GM12892 (cell line): ENCODE results near the gene UBE2E1.
"Not testable (repeated sequence)": the region's sequence is repeated elsewhere in the genome, so short reads cannot be mapped to it uniquely, and the experiment has no call there.

ENCODE experiments used
- DNase-seq: peaks from one replicate; pipeline ENCODE4 v3.0.0; 2011; ENCODE audit not compliant: insufficient read length
- FAIRE-seq: peaks from 2 replicates; lab custom pipeline; 2011; peaks lifted over from hg19 to GRCh38; lab: Jason Lieb, UNC
- POLR2A ChIP-seq: IDR thresholded peaks from 2 replicates; pipeline ENCODE4 v1.6.1; 2011; ENCODE audit warnings: low read depth, low read length, control low read depth
- POLR2AphosphoS5 ChIP-seq: IDR thresholded peaks from 2 replicates; pipeline ENCODE4 v1.6.1; 2011; ENCODE audit warnings: low read depth, low read length, control low read depth
- TAF1 ChIP-seq: IDR thresholded peaks from 2 replicates; pipeline ENCODE4 v1.6.1; 2011; ENCODE audit warnings: low read depth, mild to moderate bottlenecking, control low read depth, low read length, borderline replicate concordance

UBE2E1 gene

DNA sequence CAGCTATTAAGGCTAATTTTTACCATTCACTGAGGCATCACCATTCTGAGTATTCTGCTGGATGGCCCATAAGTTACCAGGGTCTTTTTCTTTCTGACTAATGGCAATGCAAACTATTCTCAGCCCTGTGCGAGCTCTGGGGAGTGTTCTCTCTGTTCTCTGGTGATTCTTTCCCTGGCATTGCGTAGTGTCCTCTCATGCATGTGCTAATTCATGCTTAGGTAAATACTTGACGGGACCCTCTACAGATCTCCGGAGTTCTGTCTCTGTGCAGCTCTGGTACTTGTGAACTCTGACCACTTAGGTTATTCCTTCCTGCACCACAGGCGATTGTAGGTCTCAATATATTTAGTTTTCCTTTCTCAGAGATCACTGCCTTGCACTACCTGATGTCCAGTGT lies 34.8 kb downstream of the UBE2E1 start:
- DNase-seq = no peak
- no peak for FAIRE-seq
- TF ChIP-seq TAF1 (no peak), POLR2A (no peak), POLR2AphosphoS5 (no peak)

DNA sequence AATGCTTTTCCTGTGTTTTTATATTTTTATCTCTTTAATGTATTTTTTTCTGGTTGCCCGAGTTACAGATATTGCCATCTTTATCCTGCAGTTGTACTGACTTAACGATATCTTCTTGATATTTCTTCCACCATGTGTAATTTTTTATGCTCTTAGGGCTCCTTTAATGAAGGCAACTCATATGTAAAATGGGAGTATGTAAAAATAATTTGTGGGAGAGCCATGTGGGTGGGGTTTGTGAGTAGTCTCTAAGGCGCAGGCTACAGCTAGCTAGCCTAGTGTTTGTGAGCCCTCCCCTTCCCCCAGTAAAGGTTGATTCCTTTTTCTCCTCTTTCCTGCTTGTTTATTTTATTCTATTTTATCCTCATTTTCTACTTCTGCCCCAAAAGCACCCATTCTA lies 38.1 kb downstream of the UBE2E1 start:
- FAIRE-seq (no peak), DNase-seq (no peak)
- TF ChIP-seq TAF1 = no peak
- TF ChIP-seq POLR2AphosphoS5 = no peak
- no peak for TF ChIP-seq POLR2A

DNA sequence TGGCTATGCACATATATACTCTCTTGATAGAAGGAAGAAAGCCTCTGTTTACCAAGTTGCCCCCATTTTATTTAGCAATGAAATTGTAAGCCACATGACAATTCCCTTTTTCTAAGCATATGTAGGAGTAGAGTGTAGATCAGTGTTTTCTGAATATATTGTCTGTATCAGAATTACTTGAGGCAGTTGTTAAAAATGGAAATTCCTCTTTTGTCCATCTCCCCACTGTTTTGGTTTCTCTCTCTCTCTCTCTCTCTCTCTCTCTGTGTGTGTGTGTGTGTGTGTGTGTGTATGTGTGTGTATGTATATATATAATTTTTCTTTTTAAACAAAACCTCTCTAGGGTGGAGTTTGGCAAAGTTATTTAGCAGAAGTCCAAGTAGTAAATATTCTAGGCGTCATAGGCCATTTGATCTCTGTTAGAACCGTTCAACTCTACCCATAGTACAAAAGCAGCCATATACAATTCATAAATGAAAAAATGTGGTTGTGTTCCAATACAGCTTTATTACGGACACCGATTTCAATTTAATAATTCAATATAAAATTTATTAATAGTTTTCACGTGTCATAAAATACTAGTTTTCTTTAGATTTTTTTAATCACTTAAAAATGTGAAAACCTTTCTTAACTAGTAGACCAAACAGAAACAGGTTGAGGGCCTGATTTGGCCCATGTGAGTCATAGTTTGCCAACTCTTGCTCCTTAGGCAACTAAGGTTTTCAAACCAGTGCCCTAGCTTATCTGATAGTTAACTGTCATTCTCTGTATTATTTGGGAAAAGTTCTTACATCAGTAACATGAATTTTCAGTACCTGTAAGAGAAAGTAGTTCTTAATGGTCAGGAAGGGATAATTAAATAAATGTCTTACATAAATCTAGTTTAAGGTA lies 39.8 kb downstream of the UBE2E1 start:
- DNase-seq (no peak), FAIRE-seq (no peak)
- no peak for TF ChIP-seq TAF1
- TF ChIP-seq POLR2AphosphoS5 = no peak
- no peak for TF ChIP-seq POLR2A

DNA sequence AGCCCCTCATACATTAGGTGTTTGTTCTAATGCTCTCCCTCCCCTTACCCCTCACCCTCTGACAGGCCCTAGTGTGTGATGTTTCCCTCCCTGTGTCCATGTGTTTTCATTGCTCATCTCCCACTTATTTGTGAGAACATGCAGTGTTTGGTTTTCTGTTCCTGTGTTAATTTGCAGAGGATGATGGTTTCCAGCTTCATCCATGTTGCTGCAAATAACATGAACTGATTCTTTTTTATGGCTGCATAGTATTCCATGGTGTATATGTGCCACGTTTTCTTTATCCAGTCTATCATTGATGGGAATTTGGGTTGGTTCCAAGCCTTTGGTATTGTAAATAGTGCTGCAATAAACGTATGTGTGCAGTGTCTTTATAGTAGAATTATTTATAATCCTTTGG lies 43.7 kb downstream of the UBE2E1 start:
- DNase-seq, FAIRE-seq: not testable (repeated sequence)

DNA sequence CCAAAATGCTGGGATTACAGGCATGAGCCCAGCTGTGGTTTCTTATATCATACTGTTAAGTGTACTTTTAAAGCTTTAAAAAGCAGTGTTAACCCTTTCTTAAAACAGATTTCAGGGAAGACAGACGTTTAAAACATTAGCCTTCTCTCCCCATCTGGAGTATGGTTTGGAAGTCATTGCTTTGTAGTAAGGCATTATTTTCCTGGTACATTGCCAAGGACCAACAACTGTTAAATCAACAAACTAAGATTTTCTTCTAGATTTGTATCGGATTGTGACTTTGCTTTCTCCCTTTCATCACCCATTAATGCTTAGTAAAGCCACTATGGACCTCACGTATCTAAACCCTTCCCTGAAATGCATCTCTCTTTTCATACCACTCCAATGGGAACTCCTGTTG lies 50.5 kb downstream of the UBE2E1 start:
- FAIRE-seq = no peak
- DNase-seq = no peak
- no peak for TF ChIP-seq TAF1
- TF ChIP-seq POLR2A = no peak
- no peak for TF ChIP-seq POLR2AphosphoS5

DNA sequence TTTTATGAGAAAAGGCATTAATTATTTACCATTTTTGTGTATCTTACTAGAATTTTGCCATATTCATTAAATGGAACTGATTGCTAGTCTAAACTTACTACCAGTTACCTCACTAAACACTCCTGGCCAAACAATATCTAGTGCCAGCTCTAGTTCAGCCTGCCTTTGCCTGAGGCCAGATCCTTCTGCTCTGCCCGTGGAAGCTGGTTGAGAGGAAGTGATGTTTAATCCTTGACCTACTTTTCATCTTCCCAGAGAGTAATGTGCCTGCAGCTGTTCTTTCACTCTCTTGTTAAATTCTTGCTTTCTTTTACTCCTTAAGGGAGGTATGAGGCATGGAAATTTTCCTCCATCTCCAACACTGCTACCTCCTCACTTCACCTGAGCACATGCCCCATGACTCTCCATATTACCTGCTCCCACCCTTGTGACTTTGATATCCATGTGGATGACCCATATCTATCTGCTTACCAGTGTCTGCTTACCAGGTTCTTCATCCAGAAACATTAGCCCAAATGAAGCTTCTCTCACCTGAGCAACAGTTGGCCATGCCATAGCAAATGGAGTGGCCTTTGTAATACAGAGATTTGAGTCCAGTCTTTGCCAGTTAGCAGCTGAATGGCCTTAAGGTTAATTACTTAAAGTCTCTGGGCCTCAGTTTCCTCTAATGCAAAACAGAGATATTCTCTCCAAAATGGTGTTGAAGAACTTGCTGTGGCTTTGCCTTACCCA lies 53.4 kb downstream of the UBE2E1 start:
- DNase-seq (no peak), FAIRE-seq (no peak)
- no peak for TF ChIP-seq POLR2AphosphoS5
- no peak for TF ChIP-seq TAF1

DNA sequence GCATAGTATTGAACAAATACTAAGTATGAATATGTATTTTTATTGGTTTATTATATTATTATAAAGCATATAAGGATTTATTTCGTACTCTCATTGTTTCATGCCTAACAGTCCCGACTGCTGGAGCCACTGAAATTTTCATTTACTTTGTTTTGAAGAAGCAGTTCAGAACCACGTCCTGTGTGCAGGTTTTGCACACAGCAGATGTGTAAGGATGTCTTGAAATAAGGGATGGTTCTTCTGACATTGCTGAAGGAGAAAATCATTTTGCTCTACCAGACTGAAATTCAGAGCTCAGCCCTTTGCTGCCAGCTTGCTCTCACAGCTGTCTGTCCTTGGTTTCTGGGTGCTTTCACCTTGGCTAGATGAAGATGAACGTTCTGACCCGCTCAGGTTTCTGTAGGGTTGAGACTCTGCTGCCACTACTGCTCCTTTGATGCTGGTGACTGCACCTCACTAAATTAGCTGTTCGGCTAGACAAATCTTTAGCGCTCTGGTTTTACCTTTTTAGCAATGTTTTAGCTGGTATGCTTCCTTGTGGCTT lies 54.2 kb downstream of the UBE2E1 start:
- no peak for FAIRE-seq
- DNase-seq = no peak
- TF ChIP-seq POLR2A (no peak), TAF1 (no peak), POLR2AphosphoS5 (no peak)

DNA sequence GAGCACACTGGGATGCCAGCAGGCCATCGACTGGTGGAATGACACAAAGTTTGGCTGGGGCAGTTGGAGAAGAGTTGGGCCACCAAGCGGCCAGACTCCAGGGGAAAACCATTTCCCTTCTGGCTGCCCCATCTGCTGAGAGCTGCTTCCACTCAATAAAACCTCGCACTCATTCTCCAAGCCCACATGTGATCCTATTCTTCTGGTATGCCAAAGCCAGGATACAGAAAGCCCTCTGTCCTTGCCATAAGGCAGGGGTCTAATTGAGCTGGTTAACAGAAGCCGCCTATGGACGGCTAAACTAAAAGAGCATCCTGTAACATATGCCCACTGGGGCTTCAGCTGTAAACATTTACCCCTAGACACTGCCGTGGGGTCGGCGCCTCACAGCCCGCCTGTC lies 55.9 kb downstream of the UBE2E1 start:
- TF ChIP-seq POLR2A (no peak), POLR2AphosphoS5 (no peak), TAF1 (no peak)
- DNase-seq = no peak
- no peak for FAIRE-seq

DNA sequence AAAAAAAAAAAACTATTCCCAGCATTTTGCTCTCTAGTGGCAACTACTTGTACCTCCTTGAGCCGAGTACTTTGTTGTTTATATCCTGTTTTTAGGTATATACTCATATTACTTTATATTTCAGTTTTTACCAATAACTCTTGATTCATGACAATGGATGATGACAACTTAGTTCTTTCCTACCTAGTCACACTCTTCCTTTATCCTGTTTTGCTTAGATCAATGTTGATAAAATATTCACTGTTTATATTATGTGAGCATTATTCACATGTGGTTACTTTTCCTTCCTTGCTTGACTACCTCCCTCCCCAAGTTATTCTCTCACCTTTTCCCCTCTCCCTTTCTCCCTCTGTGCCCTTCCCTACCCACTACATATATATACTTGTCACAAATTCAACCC lies 57.3 kb downstream of the UBE2E1 start:
- TF ChIP-seq POLR2AphosphoS5 (no peak), POLR2A (no peak), TAF1 (no peak)
- no peak for DNase-seq
- FAIRE-seq = no peak

DNA sequence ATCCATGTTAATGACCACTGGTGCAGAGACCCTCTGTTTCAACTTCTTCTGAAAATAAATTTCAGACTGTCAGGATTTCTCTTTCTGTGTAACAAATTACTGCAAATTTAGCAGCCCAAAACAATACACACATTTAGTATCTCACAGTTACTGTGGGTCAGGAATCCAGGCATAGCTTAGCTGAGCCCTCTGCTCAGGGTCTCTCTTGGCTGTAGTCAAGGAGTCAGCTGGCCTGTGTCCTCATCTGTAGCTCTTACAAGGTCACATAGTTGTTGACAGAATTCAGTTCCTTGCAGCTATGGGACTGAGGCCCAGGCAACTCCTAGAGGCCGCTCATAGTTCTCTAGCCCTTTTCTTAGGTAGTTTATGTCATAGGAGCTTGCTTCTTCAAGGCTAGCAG lies 59.2 kb downstream of the UBE2E1 start:
- TF ChIP-seq POLR2A (no peak), POLR2AphosphoS5 (no peak), TAF1 (no peak)
- FAIRE-seq = no peak

DNA sequence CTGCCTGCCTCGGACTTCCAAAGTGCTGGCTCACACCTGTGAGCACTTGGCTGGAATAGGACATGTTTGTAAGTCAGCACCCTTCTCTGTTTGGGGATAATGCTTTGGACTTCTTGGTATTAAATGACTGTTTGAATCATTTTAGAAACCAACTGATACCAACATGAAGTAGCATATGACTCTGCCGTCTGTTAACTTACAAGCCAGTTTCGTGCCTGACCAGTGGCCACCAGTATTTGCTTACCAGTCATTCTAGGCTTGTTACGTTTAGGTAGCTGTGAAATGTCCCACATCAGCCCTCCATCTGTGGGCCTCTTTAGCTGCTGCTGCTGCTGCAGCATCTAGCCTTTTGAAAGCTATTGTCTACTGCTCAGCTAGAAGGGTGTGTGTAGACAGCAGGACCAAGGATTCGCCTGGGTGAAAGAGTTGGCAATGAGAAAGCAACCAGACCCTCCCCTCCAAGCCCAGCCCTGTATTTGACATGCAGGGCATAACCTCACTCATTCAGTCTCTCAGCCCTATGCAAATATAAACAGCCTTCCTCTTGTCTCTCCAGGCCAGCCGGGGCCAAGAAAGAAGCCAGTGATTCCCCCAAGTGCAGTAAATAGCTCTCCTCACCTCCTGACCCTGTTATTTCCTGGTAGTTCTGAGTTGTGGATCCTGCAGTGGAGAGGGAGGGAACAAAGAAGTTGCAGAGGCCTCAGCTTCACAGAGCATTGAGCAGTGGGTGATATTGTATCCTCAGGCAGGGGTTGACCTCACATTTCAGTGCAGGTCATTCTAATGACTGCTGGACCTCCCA lies 60.0 kb downstream of the UBE2E1 start:
- TF ChIP-seq TAF1 (no peak), POLR2AphosphoS5 (no peak), POLR2A (peak; percentile 12; the same call in 1 of the 2 replicates)
- FAIRE-seq (peak; percentile 90), DNase-seq (peak; percentile 20)

More for the DNA sequence above, 59.2 kb downstream of the UBE2E1 start:
- DNase-seq = no peak
